HEK293 (cell line): ENCODE measurements around the gene SOX5.

ENCODE experiments used
- CTCF ChIA-PET: fragments of 350-600 bp; formaldehyde crosslinking; extraction: SDS; loops from one replicate; lab custom pipeline; 2021; ENCODE audit warnings: antibody characterized with exemption; lab: Yijun Ruan, JAX
- POLR2A ChIA-PET: fragments of 300-600 bp; formaldehyde crosslinking; extraction: SDS; loops from one replicate; lab custom pipeline; 2020; ENCODE audit warnings: antibody characterized with exemption, inconsistent platforms; lab: Yijun Ruan, JAX
- H3K27ac ChIP-seq: fragments of 200-500 bp; sonication (Bioruptor generic); 2 replicates; pipeline ENCODE4 v1.5.1; 2014; ENCODE audit warnings: low read depth, low read length, control low read depth, inconsistent platforms; ENCODE audit errors: extremely low read depth
- H3K36me3 ChIP-seq, 2 experiments: fragments of 200-500 bp in 1 of 2; sonication (Bioruptor generic) in 1 of 2; 1 replicate in 1 of 2; 2 replicates in 1 of 2; pipeline ENCODE4 v1.5.1; 2014 to 2017; ENCODE audit warnings: inconsistent platforms in 2 of 2, low read length in 2 of 2; ENCODE audit not compliant: control insufficient read depth in 2 of 2, insufficient read depth in 1 of 2
- H3K4me1 ChIP-seq: fragments of 200-500 bp; sonication (Bioruptor generic); 2 replicates; pipeline ENCODE4 v1.5.1; 2014; ENCODE audit warnings: mild to moderate bottlenecking, low read length, inconsistent platforms; ENCODE audit not compliant: control insufficient read depth, insufficient read depth
- H3K4me3 ChIP-seq: 2 replicates; pipeline ENCODE4 v1.5.1; 2011; ENCODE audit warnings: low read depth, mild to moderate bottlenecking, control low read depth, low read length, moderate library complexity
- H3K9me3 ChIP-seq: fragments of 200-500 bp; sonication (Bioruptor generic); 2 replicates; pipeline ENCODE4 v1.5.1; 2014; ENCODE audit warnings: low read depth, low read length, inconsistent platforms; ENCODE audit not compliant: control insufficient read depth, insufficient read depth
- BCL11B ChIP-seq: fragments of 450-650 bp; formaldehyde crosslinking; IDR thresholded peaks from 2 replicates; pipeline ENCODE4 v1.5.1; 2016; ENCODE audit warnings: low read depth, missing biosample characterization, missing genetic modification characterization
- HOXC10 ChIP-seq: sonication (generic); formaldehyde crosslinking; IDR thresholded peaks from 2 replicates; pipeline ENCODE4 v1.8.1; 2023; ENCODE audit warnings: mild to moderate bottlenecking, missing genetic modification reagents
- IKZF3 ChIP-seq: fragments of 450-650 bp; IDR thresholded peaks from 2 replicates; pipeline ENCODE4 v1.5.0; 2018; ENCODE audit warnings: missing biosample characterization, mild to moderate bottlenecking, missing genetic modification characterization, moderate library complexity
- KLF8 ChIP-seq: fragments of 450-650 bp; formaldehyde crosslinking; IDR thresholded peaks from 2 replicates; pipeline ENCODE4 v1.5.1; 2016; ENCODE audit warnings: missing biosample characterization, missing genetic modification characterization
- OVOL3 ChIP-seq: fragments of 450-650 bp; formaldehyde crosslinking; IDR thresholded peaks from 2 replicates; pipeline ENCODE4 v1.5.1; 2016; ENCODE audit warnings: missing biosample characterization, missing genetic modification characterization
- TCF7L2 ChIP-seq: IDR thresholded peaks from 2 replicates; pipeline ENCODE4 v1.6.1; 2011; ENCODE audit warnings: low read depth, mild to moderate bottlenecking, inconsistent platforms, low read length, moderate library complexity, borderline replicate concordance
- ZBTB1 ChIP-seq: fragments of 450-650 bp; formaldehyde crosslinking; IDR thresholded peaks from 2 replicates; pipeline ENCODE4 v1.5.1; 2016; ENCODE audit warnings: missing biosample characterization, missing genetic modification characterization
- ZBTB11 ChIP-seq: fragments of 450-650 bp; formaldehyde crosslinking; conservative IDR thresholded peaks from 2 replicates; pipeline ENCODE4 v1.5.1; 2016; ENCODE audit warnings: low read depth, missing biosample characterization, missing genetic modification characterization
- ZNF121 ChIP-seq: fragments of 450-650 bp; formaldehyde crosslinking; IDR thresholded peaks from 2 replicates; pipeline ENCODE4 v1.5.1; 2016; ENCODE audit warnings: missing biosample characterization, missing genetic modification characterization
- ZNF140 ChIP-seq: fragments of 450-650 bp; formaldehyde crosslinking; IDR thresholded peaks from 2 replicates; pipeline ENCODE4 v1.5.1; 2016; ENCODE audit warnings: missing biosample characterization, missing genetic modification characterization
- ZNF155 ChIP-seq: fragments of 450-650 bp; formaldehyde crosslinking; IDR thresholded peaks from 2 replicates; pipeline ENCODE4 v1.5.1; 2016; ENCODE audit warnings: missing biosample characterization, missing genetic modification characterization
- ZNF18 ChIP-seq: fragments of 450-650 bp; formaldehyde crosslinking; IDR thresholded peaks from 2 replicates; pipeline ENCODE4 v1.5.1; 2016; ENCODE audit warnings: missing biosample characterization, missing genetic modification characterization
- ZNF19 ChIP-seq: fragments of 450-650 bp; formaldehyde crosslinking; IDR thresholded peaks from 2 replicates; pipeline ENCODE4; 2016; ENCODE audit warnings: missing biosample characterization, missing genetic modification characterization, low read depth
- ZNF211 ChIP-seq: fragments of 450-650 bp; formaldehyde crosslinking; IDR thresholded peaks from 2 replicates; pipeline ENCODE4 v1.5.1; 2016; ENCODE audit warnings: low read depth, missing biosample characterization, missing genetic modification characterization
- ZNF221 ChIP-seq: fragments of 450-650 bp; formaldehyde crosslinking; IDR thresholded peaks from 2 replicates; pipeline ENCODE4 v1.5.1; 2017; ENCODE audit warnings: missing biosample characterization, missing genetic modification characterization, borderline replicate concordance
- ZNF239 ChIP-seq: fragments of 450-650 bp; formaldehyde crosslinking; IDR thresholded peaks from 2 replicates; pipeline ENCODE4 v1.5.1; 2016; ENCODE audit warnings: missing biosample characterization, missing genetic modification characterization
- ZNF280D ChIP-seq: fragments of 450-650 bp; formaldehyde crosslinking; IDR thresholded peaks from 2 replicates; pipeline ENCODE4 v1.5.1; 2016; ENCODE audit warnings: missing biosample characterization, missing genetic modification characterization
- ZNF341 ChIP-seq: fragments of 450-650 bp; formaldehyde crosslinking; IDR thresholded peaks from 2 replicates; pipeline ENCODE4; 2016; ENCODE audit warnings: low read depth, missing biosample characterization, missing genetic modification characterization
- ZNF433 ChIP-seq: fragments of 450-650 bp; formaldehyde crosslinking; IDR thresholded peaks from 2 replicates; pipeline ENCODE4 v1.5.1; 2016; ENCODE audit warnings: missing biosample characterization, missing genetic modification characterization, low read depth
- ZNF473 ChIP-seq: fragments of 450-650 bp; formaldehyde crosslinking; IDR thresholded peaks from 2 replicates; pipeline ENCODE4 v1.5.1; 2017; ENCODE audit warnings: missing biosample characterization, missing genetic modification characterization
- ZNF510 ChIP-seq: fragments of 450-650 bp; formaldehyde crosslinking; IDR thresholded peaks from 2 replicates; pipeline ENCODE4 v1.5.1; 2018; ENCODE audit warnings: mild to moderate bottlenecking, missing genetic modification characterization, missing biosample characterization; ENCODE audit not compliant: insufficient replicate concordance
- ZNF530 ChIP-seq: fragments of 450-650 bp; formaldehyde crosslinking; IDR thresholded peaks from 2 replicates; pipeline ENCODE4 v1.5.1; 2016; ENCODE audit warnings: low read depth, missing biosample characterization, missing genetic modification characterization
- ZNF558 ChIP-seq: fragments of 450-650 bp; formaldehyde crosslinking; IDR thresholded peaks from 2 replicates; pipeline ENCODE4 v1.5.1; 2016; ENCODE audit warnings: missing biosample characterization, missing genetic modification characterization
- ZNF600 ChIP-seq: fragments of 450-650 bp; formaldehyde crosslinking; IDR thresholded peaks from 2 replicates; pipeline ENCODE4 v1.5.1; 2016; ENCODE audit warnings: missing biosample characterization, missing genetic modification characterization
- ZNF610 ChIP-seq: fragments of 450-650 bp; formaldehyde crosslinking; IDR thresholded peaks from 2 replicates; pipeline ENCODE4 v1.5.1; 2016; ENCODE audit warnings: missing biosample characterization, missing genetic modification characterization, borderline replicate concordance
- ZNF629 ChIP-seq: fragments of 450-650 bp; formaldehyde crosslinking; IDR thresholded peaks from 2 replicates; pipeline ENCODE4 v1.5.1; 2017; ENCODE audit warnings: missing biosample characterization, missing genetic modification characterization
- ZNF670 ChIP-seq: fragments of 450-650 bp; formaldehyde crosslinking; IDR thresholded peaks from 2 replicates; pipeline ENCODE4 v1.5.1; 2016; ENCODE audit warnings: missing biosample characterization, missing genetic modification characterization, low read depth
- ZNF76 ChIP-seq: fragments of 450-650 bp; formaldehyde crosslinking; IDR thresholded peaks from 2 replicates; pipeline ENCODE4; 2016; ENCODE audit warnings: low read depth, missing biosample characterization, missing genetic modification characterization, borderline replicate concordance
- ZNF792 ChIP-seq: fragments of 450-650 bp; formaldehyde crosslinking; IDR thresholded peaks from 2 replicates; pipeline ENCODE4 v1.5.1; 2016; ENCODE audit warnings: missing biosample characterization, missing genetic modification characterization
- ZNF830 ChIP-seq: fragments of 450-650 bp; IDR thresholded peaks from 2 replicates; pipeline ENCODE4 v1.5.0; 2018; ENCODE audit warnings: missing biosample characterization, missing genetic modification characterization, low read depth, mild to moderate bottlenecking, moderate library complexity

SOX5 gene

GRCh38 chr12:23581913-23582312 is 367.6 kb downstream of the SOX5 start:
- Histone ChIP-seq H3K27ac (no peak overlapping the region), H3K9me3 (no peaks in the 10 kb centered on the region), H3K4me3 (no peak overlapping the region), H3K36me3 (no peaks in the 10 kb centered on the region), H3K4me1 (no peaks in the 10 kb centered on the region)
- ChIA-PET CTCF (no interaction called here), POLR2A (no interaction called here)
- no peak for TF ChIP-seq ZNF510 (tag by site-specific recombination)
- TF ChIP-seq ZNF280D (tag by site-specific recombination), result no peak
- TF ChIP-seq ZNF221 (tag by site-specific recombination), result no peak
- TF ChIP-seq KLF8 (tag by site-specific recombination), result no peak
- TF ChIP-seq ZNF19 (tag by site-specific recombination), result no peak
- TF ChIP-seq ZNF473 (tag by site-specific recombination), result no peak
- no peak for TF ChIP-seq ZNF530 (tag by site-specific recombination)
- no peak for TF ChIP-seq OVOL3 (tag by site-specific recombination)
- no peak for TF ChIP-seq ZNF629 (tag by site-specific recombination)
- no peak for TF ChIP-seq IKZF3 (tag by site-specific recombination)
- no peak for TF ChIP-seq ZNF600
- no peak for TF ChIP-seq ZBTB11
- TF ChIP-seq ZNF433 (tag by site-specific recombination), result no peak
- TF ChIP-seq ZNF140 (tag by site-specific recombination), result no peak

- Histone ChIP-seq H3K4me3 (no peak overlapping the region), H3K36me3 (no peaks in the 10 kb centered on the region), H3K27ac (no peak overlapping the region), H3K4me1 (no peaks in the 10 kb centered on the region), H3K9me3 (no peaks in the 10 kb centered on the region)
- CTCF ChIA-PET, result no interaction called here
- POLR2A ChIA-PET, result no interaction called here
- no peak for TF ChIP-seq ZNF239 (tag by site-specific recombination)
- no peak for TF ChIP-seq ZNF341
- TF ChIP-seq IKZF3 (tag by site-specific recombination), result no peak
- TF ChIP-seq ZNF830 (tag by site-specific recombination), result no peak
- no peak for TF ChIP-seq ZBTB1 (tag by site-specific recombination)
- no peak for TF ChIP-seq ZNF600
- no peak for TF ChIP-seq BCL11B (tag by site-specific recombination)
- no peak for TF ChIP-seq ZNF558
- no peak for TF ChIP-seq ZNF610 (tag by site-specific recombination)
- no peak for TF ChIP-seq OVOL3 (tag by site-specific recombination)
- no peak for TF ChIP-seq ZNF792
- TF ChIP-seq ZNF76, result no peak
- no peak for TF ChIP-seq TCF7L2
- TF ChIP-seq ZNF670 (tag by site-specific recombination), result no peak
- no peak for TF ChIP-seq ZNF211 (tag by site-specific recombination)
- TF ChIP-seq ZNF155, result no peak
- TF ChIP-seq ZNF18 (tag by site-specific recombination), result no peak
- TF ChIP-seq HOXC10 (CRISPR knock-in tag), result no peak
- TF ChIP-seq ZNF121, result no peak
Measured at GRCh38 chr12:23579257-23579656, 370.2 kb downstream of the SOX5 start.
